GM12878 (cell line): ENCODE results near the gene TPO.
"Not testable (repeated sequence)": the region's sequence is repeated elsewhere in the genome, so short reads cannot be mapped to it uniquely, and the experiment has no call there.

Experiments used
- ATF7 ChIP-seq: fragments of 450-650 bp; IDR thresholded peaks from 2 replicates; pipeline ENCODE4 v1.6.1; 2016; ENCODE audit warnings: low read depth, mild to moderate bottlenecking
- BRCA1 ChIP-seq: IDR thresholded peaks from 2 replicates; pipeline ENCODE4 v1.6.1; 2011; ENCODE audit warnings: low read depth, low read length, improper control_type of control experiment
- CBFB ChIP-seq: IDR thresholded peaks from 2 replicates; pipeline ENCODE4 v1.6.1; 2016; ENCODE audit warnings: antibody characterized with exemption, low read depth
- CTCF ChIP-seq, 3 experiments: IDR thresholded peaks in 2 of 3; conservative IDR thresholded peaks in 1 of 3; 2 replicates each; pipeline ENCODE4 v1.5.1; 2011; ENCODE audit warnings: low read depth in 3 of 3, low read length in 3 of 3, mild to moderate bottlenecking in 3 of 3, control low read depth in 2 of 3, moderate library complexity in 2 of 3, inconsistent platforms in 1 of 3, mixed read lengths in 1 of 3; ENCODE audit not compliant: control insufficient read depth in 2 of 3, insufficient read depth in 1 of 3; ENCODE audit errors: extremely low read depth in 1 of 3
- E2F4 ChIP-seq: IDR thresholded peaks from 2 replicates; pipeline ENCODE4 v1.6.1; 2012; ENCODE audit warnings: low read depth, low read length, improper control_type of control experiment
- EGR1 ChIP-seq, 2 experiments: IDR thresholded peaks; 1 replicate in 1 of 2; 2 replicates in 1 of 2; pipeline ENCODE4 v1.6.1; 2011 to 2012; ENCODE audit warnings: low read depth in 2 of 2, low read length in 2 of 2, borderline replicate concordance in 1 of 2, mild to moderate bottlenecking in 1 of 2, moderate library complexity in 1 of 2
- EZH2 ChIP-seq: IDR thresholded peaks from 2 replicates; pipeline ENCODE4 v1.6.1; 2012; ENCODE audit warnings: low read depth, mild to moderate bottlenecking, control low read depth, inconsistent platforms, low read length, borderline replicate concordance; ENCODE audit not compliant: control insufficient read depth
- NRF1 ChIP-seq: conservative IDR thresholded peaks from 2 replicates; pipeline ENCODE4 v1.6.1; 2011; ENCODE audit warnings: mild to moderate bottlenecking, low read depth, low read length, improper control_type of control experiment
- POLR2A ChIP-seq: IDR thresholded peaks from 2 replicates; pipeline ENCODE4 v1.6.1; 2011; ENCODE audit warnings: low read depth, mild to moderate bottlenecking, low read length
- RAD21 ChIP-seq: IDR thresholded peaks from 2 replicates; pipeline ENCODE4 v1.6.1; 2011; ENCODE audit warnings: mild to moderate bottlenecking, low read depth, low read length, moderate library complexity; ENCODE audit not compliant: insufficient read depth
- RFX5 ChIP-seq: IDR thresholded peaks from 2 replicates; pipeline ENCODE4 v1.6.1; 2011; ENCODE audit warnings: low read depth, low read length, improper control_type of control experiment
- SPI1 ChIP-seq: IDR thresholded peaks from 2 replicates; pipeline ENCODE4 v1.6.1; 2011; ENCODE audit warnings: low read depth, mild to moderate bottlenecking, low read length, moderate library complexity, borderline replicate concordance; ENCODE audit not compliant: insufficient read depth
- TF ChIP-seq, protein P1 (sequence below): IDR thresholded peaks from 2 replicates; pipeline ENCODE4 v1.6.1; 2012; ENCODE audit warnings: low read depth, low read length, improper control_type of control experiment

DNA sequence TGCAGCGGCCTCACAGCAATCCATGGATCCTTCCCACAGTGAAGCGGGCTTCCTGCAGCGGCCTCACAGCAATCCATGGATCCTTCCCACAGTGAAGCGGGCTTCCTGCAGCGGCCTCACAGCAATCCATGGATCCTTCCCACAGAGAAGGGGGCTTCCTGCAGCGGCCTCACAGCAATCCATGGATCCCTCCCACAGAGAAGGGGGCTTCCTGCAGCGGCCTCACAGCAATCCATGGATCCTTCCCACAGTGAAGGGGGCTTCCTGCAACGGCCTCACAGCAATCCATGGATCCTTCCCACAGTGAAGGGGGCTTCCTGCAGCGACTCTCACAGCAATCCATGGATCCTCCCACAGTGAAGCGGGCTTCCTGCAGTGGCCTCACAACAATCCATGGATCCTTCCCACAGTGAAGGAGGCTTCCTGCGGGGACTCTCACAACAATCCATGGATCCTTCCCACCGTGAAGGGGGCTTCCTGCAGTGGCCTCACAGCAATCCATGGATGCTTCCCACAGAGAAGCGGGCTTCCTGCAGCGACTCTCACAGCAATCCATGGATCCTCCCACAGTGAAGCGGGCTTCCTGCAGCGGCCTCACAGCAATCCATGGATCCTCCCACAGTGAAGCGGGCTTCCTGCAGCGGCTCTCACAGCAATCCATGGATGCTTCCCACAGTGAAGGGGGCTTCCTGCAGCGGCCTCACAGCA is 168.1 kb downstream of the TPO start:
- not testable (repeated sequence) for TF ChIP-seq CTCF (IDR thresholded peaks at IDR 0.05 in 2 of 3, conservative IDR thresholded peaks at IDR 0.05 in 1 of 3; ENCODE audit: control insufficient read depth in 2 of 3, extremely low read depth in 1 of 3, insufficient read depth in 1 of 3, low read depth in 3 of 3, low read length in 3 of 3); RAD21; NRF1; CBFB; ATF7; SPI1; POLR2A; EZH2; EGR1 (IDR thresholded peaks at IDR 0.05; ENCODE audit: borderline replicate concordance in 1 of 2, low read depth in 2 of 2, low read length in 2 of 2); BRCA1; E2F4; RFX5
- TF ChIP-seq, protein P1, sequence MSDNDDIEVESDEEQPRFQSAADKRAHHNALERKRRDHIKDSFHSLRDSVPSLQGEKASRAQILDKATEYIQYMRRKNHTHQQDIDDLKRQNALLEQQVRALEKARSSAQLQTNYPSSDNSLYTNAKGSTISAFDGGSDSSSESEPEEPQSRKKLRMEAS = not testable (repeated sequence)
